Kidney (tissue), 14 donors: ENCODE data around the gene MYO7A. TPM values are rescaled to one million over a fixed set of nuclear protein-coding genes. Genes with fewer than 3 reads are reported as not detected.

Source experiments
- DNase-seq, 5 donors: peaks; one replicate each; pipeline ENCODE4 v3.0.0-alpha.2; 2013 to 2020
- FAIRE-seq: peaks from 2 replicates; lab custom pipeline; 2012; peaks lifted over from hg19 to GRCh38; lab: Jason Lieb, UNC
- H3K27ac ChIP-seq, 2 donors: one replicate each; pipeline ENCODE4 v1.7.0; 2013; ENCODE audit warnings: low read depth in 2 of 2, low read length in 2 of 2, inconsistent platforms in 1 of 2
- H3K27me3 ChIP-seq: one replicate; pipeline ENCODE4 v1.7.1; 2013; ENCODE audit warnings: low read length, inconsistent platforms; ENCODE audit not compliant: control insufficient read depth, insufficient read depth
- H3K36me3 ChIP-seq, 3 donors: one replicate each; pipeline versions ENCODE4 v1.7.0 to v1.7.1; 2013; ENCODE audit warnings: low read length in 3 of 3, control low read depth in 1 of 3, inconsistent platforms in 1 of 3; ENCODE audit not compliant: insufficient read depth in 3 of 3, control insufficient read depth in 2 of 3
- H3K4me1 ChIP-seq, 3 donors: one replicate each; pipeline versions ENCODE4 v1.7.0 to v1.7.1; 2013; ENCODE audit warnings: low read length in 3 of 3, inconsistent platforms in 1 of 3, low read depth in 1 of 3; ENCODE audit not compliant: control insufficient read depth in 2 of 3, insufficient read depth in 2 of 3
- H3K4me3 ChIP-seq, 3 donors: one replicate each; pipeline versions ENCODE4 v1.7.0 to v1.8.1; 2013; ENCODE audit warnings: low read length in 3 of 3, control low read depth in 1 of 3, inconsistent platforms in 1 of 3
- H3K9ac ChIP-seq, 3 donors: one replicate each; pipeline versions ENCODE4 v1.7.0 to v1.7.1; 2013; ENCODE audit warnings: low read length in 3 of 3, control low read depth in 1 of 3, inconsistent platforms in 1 of 3
- H3K9me3 ChIP-seq, 3 donors: one replicate each; pipeline versions ENCODE4 v1.7.0 to v1.7.1; 2013; ENCODE audit warnings: low read length in 3 of 3, control low read depth in 1 of 3, inconsistent platforms in 1 of 3; ENCODE audit not compliant: control insufficient read depth in 2 of 3, insufficient read depth in 1 of 3
- CTCF ChIP-seq: IDR thresholded peaks from 3 replicates; pipeline ENCODE4 v1.5.1; 2012; ENCODE audit warnings: mild to moderate bottlenecking, moderate library complexity, borderline replicate concordance; ENCODE audit not compliant: insufficient read depth; ENCODE audit errors: extremely low read depth
- intact Hi-C: fragments of 100-400 bp; cut with DNase I; formaldehyde crosslinking; loops from one replicate; pipeline ENCODE4 v1.11.1; 2022
- polyA plus RNA-seq: library from polyadenylated mRNA; stranded (reverse); fragments of 350-450 nt; fragmentation: Illumina TruSeq; extraction: RNeasy Lipid Tissue Mini Kit (QIAGEN cat#74804); gene quantifications from one replicate; pipeline ENCODE4 v1.2.3, GENCODE V29; 2014; ENCODE audit warnings: low read depth, low replicate concordance; ENCODE audit not compliant: insufficient read depth
- total RNA-seq: library from RNA; stranded (reverse); fragmentation: NEBNext Ultra II Directional; extraction: Animal tissue kit (Norgen Biotek cat#: 25700); gene quantifications from one replicate; pipeline ENCODE4 v1.2.1, GENCODE V29; 2021
- donor health status: control.
- donor health status: control.
- donor health status: control.
- donor health status: control.
- donor health status: control.
- donor health status: DM: yes; HTN: yes; CAD: no.
- donor health status: Normal renal cell carcinoma (clear cell type).

MYO7A gene
- total and polyA plus RNA-seq, 2 donors from 2014 or later: 6.1 to 10.7 TPM

- Histone ChIP-seq H3K36me3 (no peaks in the 10 kb centered on the region), H3K27ac (no peak overlapping the region), H3K4me1 (peaks cover 0 to 10% (median 4%) of the 10 kb centered on the region in 3 donors), H3K9me3 (no peaks in the 10 kb centered on the region), H3K9ac (no peak overlapping the region), H3K4me3 (no peak overlapping the region), H3K27me3 (peaks cover 6% of the 10 kb centered on the region)
- no peak for TF ChIP-seq CTCF
- DNase-seq (no peak), FAIRE-seq (no peak)
- intact Hi-C loops: no loop called here
Observed at GRCh38 chr11:77136074-77136473, 8.0 kb downstream of the MYO7A start.

GRCh38 chr11:77136784-77137420, 8.9 kb downstream of the MYO7A start:
- peaks cover 6% of the 10 kb centered on the region for H3K27me3 ChIP-seq
- H3K27ac ChIP-seq: no peak overlapping the region
- no peak for TF ChIP-seq CTCF
- intact Hi-C loops: no loop called here
- no peaks in the 10 kb centered on the region for H3K9me3 ChIP-seq
- H3K36me3 ChIP-seq: no peaks in the 10 kb centered on the region
- H3K4me3 ChIP-seq: no peak overlapping the region
- H3K4me1 ChIP-seq: peaks cover 0 to 4% (median 0%) of the 10 kb centered on the region in 3 donors
- DNase-seq (no peak), FAIRE-seq (no peak)
- no peak overlapping the region for H3K9ac ChIP-seq

- no peak overlapping the region for H3K9ac ChIP-seq
- no peaks in the 10 kb centered on the region for H3K9me3 ChIP-seq
- peaks cover 6% of the 10 kb centered on the region for H3K27me3 ChIP-seq
- DNase-seq (no peak), FAIRE-seq (no peak)
- H3K36me3 ChIP-seq: no peaks in the 10 kb centered on the region
- intact Hi-C loops: no loop called here
- no peak overlapping the region for H3K4me3 ChIP-seq
- no peak for TF ChIP-seq CTCF
- H3K4me1 ChIP-seq: peaks cover 0 to 2% (median 0%) of the 10 kb centered on the region in 3 donors
- H3K27ac ChIP-seq: no peak overlapping the region
Observed at GRCh38 chr11:77137421-77137820, 9.4 kb downstream of the MYO7A start.

- intact Hi-C loops: no loop called here
- no peak overlapping the region for H3K9ac ChIP-seq
- peaks cover 6% of the 10 kb centered on the region for H3K27me3 ChIP-seq
- no peaks in the 10 kb centered on the region for H3K9me3 ChIP-seq
- no peak overlapping the region for H3K4me3 ChIP-seq
- FAIRE-seq (no peak), DNase-seq (peak in 2 of 5 donors; percentile 25 to 69)
- H3K36me3 ChIP-seq: no peaks in the 10 kb centered on the region
- H3K4me1 ChIP-seq: peaks cover 0 to 2% (median 0%) of the 10 kb centered on the region in 3 donors
- no peak for TF ChIP-seq CTCF
- H3K27ac ChIP-seq: no peak overlapping the region
Observed at GRCh38 chr11:77138106-77138649, 10.1 kb downstream of the MYO7A start.
